Stimulated activated CD4-positive, alpha-beta T cell treated with anti-CD3 and anti-CD28 coated beads, Interleukin-2, amount 100 ng/mL, for 48 hours (primary cell): Measurements from ENCODE around the gene ASPN.

Experiments
- DNase-seq, 2 donors: peaks; one replicate each; pipeline ENCODE4 v3.0.0-alpha.2; 2020

The ASPN gene

GRCh38 chr9:92503156-92503555 lies 20.9 kb upstream of the ASPN start:
- DNase-seq: no peak

- DNase-seq: no peak
Measured at GRCh38 chr9:92501671-92502393, 19.5 kb upstream of the ASPN start.

- DNase-seq: no peak
Measured at GRCh38 chr9:92500725-92501124, 18.4 kb upstream of the ASPN start.

GRCh38 chr9:92499701-92500100 lies 17.4 kb upstream of the ASPN start:
- DNase-seq: no peak

- no peak for DNase-seq
Measured at GRCh38 chr9:92496396-92497176, 14.3 kb upstream of the ASPN start.

- no peak for DNase-seq
Measured at GRCh38 chr9:92494856-92495255, 12.6 kb upstream of the ASPN start.

- no peak for DNase-seq
Measured at GRCh38 chr9:92493749-92494387, 11.6 kb upstream of the ASPN start.

- DNase-seq: no peak
Measured at GRCh38 chr9:92492781-92493401, 10.6 kb upstream of the ASPN start.

- no peak for DNase-seq
Measured at GRCh38 chr9:92488681-92489550, 6.6 kb upstream of the ASPN start.

- DNase-seq: no peak
Measured at GRCh38 chr9:92486371-92486770, 4.1 kb upstream of the ASPN start.

- no peak for DNase-seq
Measured at GRCh38 chr9:92484563-92484962, 2.3 kb upstream of the ASPN start.

GRCh38 chr9:92483627-92484545 lies 1.6 kb upstream of the ASPN start:
- no peak for DNase-seq

- no peak for DNase-seq
Measured at GRCh38 chr9:92482805-92483204, 499 bp upstream of the ASPN start.

- no peak for DNase-seq
Measured at GRCh38 chr9:92480986-92481633, 1.2 kb downstream of the ASPN start.

GRCh38 chr9:92480291-92480771 lies 2.0 kb downstream of the ASPN start:
- DNase-seq: no peak

- DNase-seq: no peak
Measured at GRCh38 chr9:92479346-92479745, 3.0 kb downstream of the ASPN start.

GRCh38 chr9:92478783-92479182 lies 3.5 kb downstream of the ASPN start:
- DNase-seq: no peak

- no peak for DNase-seq
Measured at GRCh38 chr9:92476962-92477361, 5.3 kb downstream of the ASPN start.

GRCh38 chr9:92474587-92474986 lies 7.7 kb downstream of the ASPN start:
- DNase-seq: no peak

- DNase-seq: no peak
Measured at GRCh38 chr9:92468206-92468605, 14.1 kb downstream of the ASPN start.

- DNase-seq: no peak
Measured at GRCh38 chr9:92467511-92467910, 14.8 kb downstream of the ASPN start.
